Measurements from ENCODE around the gene DGAT2L6. TPM values are rescaled to one million over a fixed set of nuclear protein-coding genes. Genes with fewer than 3 reads are reported as not detected.

Gene DGAT2L6
- total RNA-seq, 1 experiment from 2014 or later, result not detected

Other genes starting within 250 kb of the DGAT2L6 start
- gene AWAT2, start 127.5 kb upstream of the DGAT2L6 start, total RNA-seq (2014; rRNA removed; shearing (Covaris generic)), result not detected in 2 replicates
- not detected in 2 replicates for gene OTUD6A, start 115.0 kb upstream of the DGAT2L6 start, total RNA-seq (2014; rRNA removed; shearing (Covaris generic))
- 98.8 and 107 TPM in 2 replicates for gene IGBP1, start 44.0 kb upstream of the DGAT2L6 start, total RNA-seq (2014; rRNA removed; shearing (Covaris generic))
- not detected in 2 replicates for gene AWAT1, start 57.2 kb downstream of the DGAT2L6 start, total RNA-seq (2014; rRNA removed; shearing (Covaris generic))
- gene P2RY4, start 82.7 kb downstream of the DGAT2L6 start, total RNA-seq (2014; rRNA removed; shearing (Covaris generic)), result 0.15 TPM in 1 of 2 replicates, not detected in the other
- gene ARR3, start 90.9 kb downstream of the DGAT2L6 start, total RNA-seq (2014; rRNA removed; shearing (Covaris generic)), result not detected in 2 replicates
- gene RAB41, start 104.7 kb downstream of the DGAT2L6 start, total RNA-seq (2014; rRNA removed; shearing (Covaris generic)), result not detected in 2 replicates
- 220 and 248 TPM in 2 replicates for gene PDZD11, start 112.4 kb downstream of the DGAT2L6 start, total RNA-seq (2014; rRNA removed; shearing (Covaris generic))
- gene KIF4A, start 112.6 kb downstream of the DGAT2L6 start, total RNA-seq (2014; rRNA removed; shearing (Covaris generic)), result 42.8 and 89.1 TPM in 2 replicates
- 0.10 TPM in 1 of 2 replicates, not detected in the other for gene GDPD2, start 245.8 kb downstream of the DGAT2L6 start, total RNA-seq (2014; rRNA removed; shearing (Covaris generic))

Data from M059J (cell line).